Hematopoietic multipotent progenitor cell treated with erythropoietin and hydrocortisone succinate and interleukin-3 and kit ligand, for 6 days (in vitro differentiated cells): ENCODE measurements around the gene OR8B4.
A peak's percentile ranks its signal among the peaks of the same experiment; 100 is the strongest.
"Not testable (repeated sequence)": the region's sequence is repeated elsewhere in the genome, so short reads cannot be mapped to it uniquely, and the experiment has no call there.

Experiments
- DNase-seq: peaks from one replicate; pipeline ENCODE4 v3.0.0-alpha.2; 2015

Gene OR8B4

GRCh38 chr11:124424384-124424921, at the start of gene OR8B4:
Gene OR8B4 (minus strand): TSS chr11:124424871. CDS start chr11:124424871, 0 bp downstream.
- no peak for DNase-seq

- DNase-seq, result no peak
These were observed 49.4 kb upstream of the OR8B4 start for GRCh38 chr11:124474079-124474478.

- DNase-seq, result no peak
These were observed 48.8 kb upstream of the OR8B4 start for GRCh38 chr11:124473476-124473875.

GRCh38 chr11:124470561-124471227, 46.0 kb upstream of the OR8B4 start:
- DNase-seq, result no peak

GRCh38 chr11:124467381-124467927, 42.8 kb upstream of the OR8B4 start:
- DNase-seq, result no peak

GRCh38 chr11:124465368-124465767, 40.7 kb upstream of the OR8B4 start:
- no peak for DNase-seq

- no peak for DNase-seq
These were observed 39.3 kb upstream of the OR8B4 start for GRCh38 chr11:124463990-124464389.

GRCh38 chr11:124463324-124463723, 38.7 kb upstream of the OR8B4 start:
- no peak for DNase-seq

- no peak for DNase-seq
These were observed 35.8 kb upstream of the OR8B4 start for GRCh38 chr11:124460459-124460858.

GRCh38 chr11:124459379-124459778, 34.7 kb upstream of the OR8B4 start:
- not testable (repeated sequence) for DNase-seq

GRCh38 chr11:124454552-124454951, 29.9 kb upstream of the OR8B4 start:
- DNase-seq, result no peak

- no peak for DNase-seq
These were observed 22.2 kb upstream of the OR8B4 start for GRCh38 chr11:124446916-124447315.

GRCh38 chr11:124445646-124446150, 21.0 kb upstream of the OR8B4 start, which contains the start of gene OR8B8:
Gene OR8B8 (minus strand): TSS chr11:124445696. CDS start chr11:124441085, 4,611 bp downstream.
- no peak for DNase-seq

GRCh38 chr11:124442847-124443246, 18.2 kb upstream of the OR8B4 start:
- DNase-seq, result no peak

- no peak for DNase-seq
These were observed 17.8 kb upstream of the OR8B4 start for GRCh38 chr11:124442442-124442841.

- DNase-seq, result no peak
These were observed 16.8 kb upstream of the OR8B4 start for GRCh38 chr11:124441519-124441918.

GRCh38 chr11:124441081-124441480, 16.4 kb upstream of the OR8B4 start:
- DNase-seq, result no peak

GRCh38 chr11:124440608-124441007, 15.9 kb upstream of the OR8B4 start:
- no peak for DNase-seq

- DNase-seq, result no peak
These were observed 10.0 kb upstream of the OR8B4 start for GRCh38 chr11:124434699-124435098.

GRCh38 chr11:124429599-124429998, 4.9 kb upstream of the OR8B4 start:
- DNase-seq, result no peak

GRCh38 chr11:124421043-124421442, 3.6 kb downstream of the OR8B4 start:
- DNase-seq, result no peak

- peak; percentile 64 for DNase-seq
These were observed 9.2 kb downstream of the OR8B4 start for GRCh38 chr11:124415356-124415923.

GRCh38 chr11:124409906-124410305, 14.8 kb downstream of the OR8B4 start:
- DNase-seq, result no peak

- DNase-seq, result no peak
These were observed 19.1 kb downstream of the OR8B4 start for GRCh38 chr11:124405581-124405980.
